Calu3 (cell line): ENCODE results near the gene C16orf89. TPM values are rescaled to one million over a fixed set of nuclear protein-coding genes. Genes with fewer than 3 reads are reported as not detected.

Experiments
- BruUV-seq: library from RNA; stranded (reverse); fragments of 400-500 nt; replicated peaks from 2 replicates; lab custom pipeline; 2021; lab: Mats Ljungman, UMichigan
- CTCF ChIA-PET: fragments of 300-600 bp; sonication (Branson Sonifier 250); formaldehyde crosslinking; loops from one replicate; lab custom pipeline; 2022; ENCODE audit warnings: antibody characterized with exemption; lab: Charles Lee
- DNase-seq: peaks from one replicate; pipeline ENCODE4 v3.0.0; 2022
- H3K27ac Mint-ChIP-seq: one replicate; pipeline ENCODE4 v1.8.0; 2022; ENCODE audit warnings: mixed read lengths; ENCODE audit not compliant: unreplicated experiment
- H3K27me3 Mint-ChIP-seq: one replicate; pipeline ENCODE4 v1.8.0; 2022; ENCODE audit warnings: mixed read lengths; ENCODE audit not compliant: unreplicated experiment
- H3K36me3 Mint-ChIP-seq: one replicate; pipeline ENCODE4 v1.8.0; 2022; ENCODE audit warnings: mild to moderate bottlenecking, moderate library complexity, mixed read lengths; ENCODE audit not compliant: insufficient read depth, unreplicated experiment
- H3K4me1 Mint-ChIP-seq: one replicate; pipeline ENCODE4 v1.8.0; 2022; ENCODE audit warnings: mild to moderate bottlenecking, low read depth, mixed read lengths; ENCODE audit not compliant: unreplicated experiment
- H3K4me3 Mint-ChIP-seq: one replicate; pipeline ENCODE4 v1.8.0; 2022; ENCODE audit warnings: mild to moderate bottlenecking, low read depth, moderate library complexity, mixed read lengths; ENCODE audit not compliant: unreplicated experiment
- H3K9me3 Mint-ChIP-seq: one replicate; pipeline ENCODE4 v1.8.0; 2022; ENCODE audit warnings: low read depth, mixed read lengths; ENCODE audit not compliant: unreplicated experiment
- CTCF ChIP-seq: fragments of 200-600 bp; IDR thresholded peaks from one replicate; pipeline ENCODE4 v1.8.0; 2022; ENCODE audit warnings: antibody characterized with exemption; ENCODE audit not compliant: unreplicated experiment
- intact Hi-C: fragments of 100-400 bp; cut with micrococcal nuclease; formaldehyde crosslinking; loops from one replicate; pipeline ENCODE4 v1.10.0; 2022; ENCODE audit not compliant: unreplicated experiment
- total RNA-seq: library from RNA; stranded (reverse); gene quantifications from 2 replicates; pipeline ENCODE4 v1.2.3, GENCODE V29; 2022

The C16orf89 gene
- total RNA-seq, 1 experiment from 2014 or later: not detected

- TF ChIP-seq CTCF: no peak
- Mint-ChIP-seq H3K36me3 (no peaks in the 10 kb centered on the region), H3K4me1 (no peaks in the 10 kb centered on the region), H3K27me3 (peaks cover 45% of the 10 kb centered on the region), H3K27ac (no peak overlapping the region), H3K9me3 (no peaks in the 10 kb centered on the region), H3K4me3 (no peak overlapping the region)
- no TSS peak for BruUV-seq
- no peak for DNase-seq
- intact Hi-C loops: no loop called here
- CTCF ChIA-PET: interaction anchor here (0.6 kb wide), 1 partner anchor 56 kb away, joined by 4 read pairs; no protein-coding TSS in a partner anchor
Observed at GRCh38 chr16:5003828-5004227, 61.9 kb downstream of the C16orf89 start.

GRCh38 chr16:5003211-5003610 is 62.5 kb downstream of the C16orf89 start:
- H3K9me3 Mint-ChIP-seq: no peaks in the 10 kb centered on the region
- TF ChIP-seq CTCF: no peak
- H3K27ac Mint-ChIP-seq: no peak overlapping the region
- intact Hi-C loops: no loop called here
- no peaks in the 10 kb centered on the region for H3K4me1 Mint-ChIP-seq
- CTCF ChIA-PET: interaction anchor here (0.6 kb wide), 1 partner anchor 56 kb away, joined by 4 read pairs; no protein-coding TSS in a partner anchor
- no peaks in the 10 kb centered on the region for H3K36me3 Mint-ChIP-seq
- DNase-seq: no peak
- no TSS peak for BruUV-seq
- H3K4me3 Mint-ChIP-seq: no peak overlapping the region
- peaks cover 47% of the 10 kb centered on the region for H3K27me3 Mint-ChIP-seq

GRCh38 chr16:5002699-5003143 is 63.0 kb downstream of the C16orf89 start:
- Mint-ChIP-seq H3K36me3 (no peaks in the 10 kb centered on the region), H3K9me3 (no peaks in the 10 kb centered on the region), H3K27me3 (peaks cover 48% of the 10 kb centered on the region), H3K27ac (no peak overlapping the region), H3K4me3 (no peak overlapping the region), H3K4me1 (no peaks in the 10 kb centered on the region)
- intact Hi-C loops: no loop called here
- CTCF ChIA-PET: interaction anchor here (0.5 kb wide), 1 partner anchor 526 kb away, joined by 5 read pairs; no protein-coding TSS in a partner anchor
- no peak for DNase-seq
- TF ChIP-seq CTCF: no peak
- BruUV-seq: no TSS peak

- H3K9me3 Mint-ChIP-seq: no peaks in the 10 kb centered on the region
- intact Hi-C loops: no loop called here
- H3K27me3 Mint-ChIP-seq: peaks cover 52% of the 10 kb centered on the region
- CTCF ChIA-PET: interaction anchor here (0.5 kb wide), 1 partner anchor 527 kb away, joined by 5 read pairs; no protein-coding TSS in a partner anchor
- no peak overlapping the region for H3K4me3 Mint-ChIP-seq
- no peaks in the 10 kb centered on the region for H3K4me1 Mint-ChIP-seq
- DNase-seq: no peak
- TF ChIP-seq CTCF: no peak
- no TSS peak for BruUV-seq
- H3K36me3 Mint-ChIP-seq: no peaks in the 10 kb centered on the region
- H3K27ac Mint-ChIP-seq: no peak overlapping the region
Observed at GRCh38 chr16:5001986-5002385, 63.8 kb downstream of the C16orf89 start.
